GM12892 (cell line): ENCODE measurements around the gene MICAL3.
"Not testable (repeated sequence)": the region's sequence is repeated elsewhere in the genome, so short reads cannot be mapped to it uniquely, and the experiment has no call there.

Experiments
- POLR2A ChIP-seq: IDR thresholded peaks from 2 replicates; pipeline ENCODE4 v1.6.1; 2011; ENCODE audit warnings: low read depth, low read length, control low read depth
- TAF1 ChIP-seq: IDR thresholded peaks from 2 replicates; pipeline ENCODE4 v1.6.1; 2011; ENCODE audit warnings: low read depth, mild to moderate bottlenecking, control low read depth, low read length, borderline replicate concordance

DNA sequence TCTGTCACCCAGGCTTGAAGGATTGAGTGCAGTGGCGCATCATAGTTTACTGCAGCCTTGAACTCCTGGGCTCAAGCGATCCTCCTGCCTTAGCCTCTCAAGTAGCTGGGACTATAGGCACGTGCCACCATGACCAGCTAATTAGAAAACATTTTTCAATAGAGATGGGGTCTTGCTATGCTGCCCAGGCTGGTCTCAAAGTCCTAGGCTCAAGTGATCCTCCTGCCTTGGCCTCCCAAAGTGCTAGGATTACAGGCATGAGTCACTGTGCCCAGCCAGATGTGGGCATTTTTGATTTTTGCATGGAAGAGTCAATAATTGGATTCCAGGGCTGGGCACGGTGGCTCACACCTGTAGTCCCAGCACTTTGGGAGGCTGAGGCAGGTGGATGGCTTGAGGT is 49.6 kb upstream of the MICAL3 start:
- TF ChIP-seq TAF1, POLR2A: not testable (repeated sequence)
